NCI-H1417 treated with DMSO at 0.1 percent for 48 hours (cell line): ENCODE results near the gene C2CD2.
"Not testable (repeated sequence)": the region's sequence is repeated elsewhere in the genome, so short reads cannot be mapped to it uniquely, and the experiment has no call there.

Source experiments
- DNase-seq: peaks from one replicate; lab custom pipeline; 2025; lab: John Stamatoyannopoulos, UW

C2CD2 gene

DNA sequence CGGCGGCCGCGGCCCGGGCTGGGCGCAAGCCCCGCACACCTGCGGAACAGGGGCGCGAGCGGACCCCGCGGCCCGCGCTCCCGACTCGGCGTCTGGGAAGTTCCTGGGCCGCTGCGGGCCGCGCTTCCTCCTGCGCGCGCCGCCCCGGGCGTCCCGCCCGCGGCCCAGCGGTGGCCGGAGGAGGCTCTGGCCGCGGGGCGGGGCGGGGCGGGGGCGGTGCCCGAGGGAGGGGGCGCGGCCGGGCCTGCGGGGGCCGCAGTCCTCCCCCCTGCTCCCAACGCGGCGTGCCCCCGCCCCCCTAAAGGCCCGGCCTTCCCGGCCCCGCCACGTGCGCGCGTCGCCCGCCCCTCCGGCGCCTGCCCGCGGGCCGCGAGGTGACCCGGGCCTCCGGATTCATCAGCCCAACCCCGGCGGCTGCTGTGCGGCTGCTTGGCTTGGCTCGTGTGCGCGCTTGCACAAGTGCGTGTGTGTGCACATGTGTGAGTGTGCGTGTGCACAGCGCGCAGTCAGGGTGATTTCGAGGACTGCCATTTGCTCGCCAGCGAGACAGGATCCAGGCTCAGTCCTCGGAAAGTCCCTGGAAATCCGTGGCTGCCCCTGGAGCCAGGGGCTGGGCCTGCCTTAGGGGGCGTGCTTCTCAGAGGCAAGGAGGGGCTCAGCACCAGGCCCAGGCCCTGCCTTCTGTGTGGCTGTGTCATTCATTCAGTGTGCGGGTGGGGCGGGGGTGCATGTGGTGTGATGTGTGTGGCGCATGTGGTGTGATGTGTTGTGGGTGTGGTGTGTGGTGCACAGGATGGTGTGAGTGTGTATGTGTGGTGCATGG, at the start of gene C2CD2:
Gene C2CD2, minus strand, starts transcription at position 188 of the 823 bp plus-strand sequence. CDS start 370 bp downstream, outside the sequence.
- no peak for DNase-seq

DNA sequence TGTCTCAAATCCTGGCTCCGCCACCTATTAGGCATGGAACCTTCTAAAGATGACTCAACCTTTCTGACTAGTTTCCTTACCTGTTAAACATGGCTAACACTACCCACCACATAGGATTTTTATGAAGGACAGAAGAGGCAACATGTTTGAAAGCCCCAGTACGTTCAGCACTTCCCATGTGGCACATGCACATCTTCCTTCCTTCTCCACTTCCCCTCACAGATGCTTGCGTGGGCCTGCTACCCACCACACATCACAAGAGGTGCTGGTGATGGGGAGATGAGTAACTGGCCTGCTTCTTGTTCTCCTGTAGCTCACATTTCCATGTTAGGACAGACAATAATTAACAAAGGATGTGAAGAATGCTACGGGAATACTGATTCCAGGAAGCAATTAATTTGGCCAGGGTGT, 49.2 kb upstream of the C2CD2 start:
- no peak for DNase-seq

- DNase-seq: no peak
Measured at GRCh38 chr21:42002421-42002958, 48.7 kb upstream of the C2CD2 start.

DNA sequence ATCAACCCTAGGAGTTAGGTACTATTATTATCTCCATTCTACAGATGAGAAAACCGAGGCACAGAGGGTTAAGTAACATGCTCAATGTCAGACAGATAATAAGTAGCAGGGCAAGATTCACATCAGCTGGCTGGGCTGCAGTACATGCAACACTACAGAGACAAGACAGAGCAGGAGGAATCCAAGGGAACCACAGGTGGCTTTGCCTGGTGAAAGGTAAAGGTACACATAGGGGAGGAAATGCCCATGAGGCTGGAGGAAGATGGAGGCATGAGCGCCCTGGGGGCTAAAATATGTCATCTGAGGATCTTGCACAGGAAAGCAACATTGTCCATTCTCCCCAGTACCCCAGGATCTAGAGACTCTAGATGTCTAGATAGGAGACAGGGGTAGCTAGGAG, 48.0 kb upstream of the C2CD2 start:
- no peak for DNase-seq

GRCh38 chr21:42000908-42001307, 47.1 kb upstream of the C2CD2 start:
- DNase-seq: no peak

GRCh38 chr21:41997657-41998056, 43.8 kb upstream of the C2CD2 start:
- no peak for DNase-seq

DNA sequence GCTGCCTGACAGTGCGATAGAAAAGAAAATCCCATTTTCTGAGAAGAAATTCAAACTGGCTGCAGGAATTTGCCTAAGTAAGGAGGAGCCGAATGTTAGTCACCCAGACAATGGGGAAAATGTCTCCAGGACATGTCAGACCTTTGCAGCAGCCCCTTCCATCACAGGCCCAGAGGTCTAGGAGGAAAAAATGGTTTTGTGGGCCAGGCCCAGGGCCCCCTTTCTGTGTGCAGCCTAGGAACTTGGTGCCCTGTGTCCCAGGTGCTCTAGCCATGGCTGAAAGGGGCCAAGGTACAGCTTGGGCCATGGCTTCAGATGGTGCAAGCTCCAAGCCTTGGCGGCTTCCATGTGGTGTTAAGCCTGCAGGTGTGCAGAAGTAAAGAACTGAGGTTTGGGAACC, 41.8 kb upstream of the C2CD2 start:
- DNase-seq: no peak

GRCh38 chr21:41994613-41995012, 40.8 kb upstream of the C2CD2 start:
- not testable (repeated sequence) for DNase-seq

GRCh38 chr21:41993744-41994143, 39.9 kb upstream of the C2CD2 start:
- no peak for DNase-seq

- DNase-seq: no peak
Measured at GRCh38 chr21:41992576-41992975, 38.8 kb upstream of the C2CD2 start.

DNA sequence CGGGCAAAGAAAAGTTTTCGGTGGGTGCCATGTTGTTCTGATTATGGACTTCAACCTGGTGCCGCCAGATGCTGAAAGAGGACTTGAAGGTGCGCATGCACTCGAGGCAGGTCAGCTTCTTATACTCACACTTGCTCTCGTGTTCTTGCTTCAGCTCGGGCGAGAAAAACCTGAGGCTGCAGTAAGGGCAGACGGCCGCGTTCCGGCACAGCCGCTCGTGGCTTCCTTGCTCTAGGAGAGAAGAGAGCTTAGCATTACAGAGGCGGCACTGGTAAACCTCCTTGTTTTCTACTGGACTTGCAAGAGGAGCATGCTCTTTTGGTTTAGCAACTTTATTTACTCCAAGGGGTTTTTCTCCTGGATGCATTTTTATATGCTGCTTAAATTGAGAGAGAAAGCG, 37.8 kb upstream of the C2CD2 start:
- DNase-seq: no peak

DNA sequence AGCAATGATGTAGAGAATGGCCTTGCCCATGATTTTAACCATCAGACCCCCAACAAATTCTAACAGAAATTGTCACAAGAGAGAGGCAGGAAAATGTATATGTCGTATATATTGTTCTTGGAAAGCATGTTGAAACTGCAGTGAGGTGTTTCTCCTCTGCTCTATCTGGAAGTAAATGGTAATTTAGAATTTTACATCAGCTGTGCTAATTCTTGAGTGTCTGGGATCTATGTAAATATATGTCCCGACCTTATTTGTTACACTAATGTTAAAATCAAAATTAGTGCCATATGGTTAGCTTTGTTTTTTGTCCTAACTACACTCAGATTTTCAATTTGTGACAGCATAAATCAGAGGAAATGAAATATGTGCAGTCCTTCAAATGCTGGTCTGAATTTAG, 35.9 kb upstream of the C2CD2 start:
- DNase-seq: no peak

DNA sequence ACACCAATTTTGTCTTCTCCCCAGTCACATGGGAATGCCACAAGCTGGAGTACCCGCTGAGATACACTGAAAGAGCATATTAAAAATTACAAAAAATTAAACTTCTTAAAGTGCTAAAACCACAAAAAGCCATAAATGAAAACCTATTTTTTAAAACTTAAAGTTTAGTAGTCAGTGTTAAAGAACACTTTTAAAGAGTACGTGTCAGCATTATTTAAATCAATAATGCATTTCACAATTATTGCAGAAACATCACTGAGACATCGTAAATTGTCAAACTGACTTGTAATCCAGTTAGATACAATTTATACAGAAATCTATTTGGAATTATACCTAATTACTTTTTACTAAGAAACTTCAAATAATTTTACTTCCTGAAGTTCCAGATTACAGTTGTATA, 33.5 kb upstream of the C2CD2 start:
- DNase-seq: no peak

- no peak for DNase-seq
Measured at GRCh38 chr21:41985662-41986416, 32.0 kb upstream of the C2CD2 start.

GRCh38 chr21:41983229-41983628, 29.4 kb upstream of the C2CD2 start:
- no peak for DNase-seq

DNA sequence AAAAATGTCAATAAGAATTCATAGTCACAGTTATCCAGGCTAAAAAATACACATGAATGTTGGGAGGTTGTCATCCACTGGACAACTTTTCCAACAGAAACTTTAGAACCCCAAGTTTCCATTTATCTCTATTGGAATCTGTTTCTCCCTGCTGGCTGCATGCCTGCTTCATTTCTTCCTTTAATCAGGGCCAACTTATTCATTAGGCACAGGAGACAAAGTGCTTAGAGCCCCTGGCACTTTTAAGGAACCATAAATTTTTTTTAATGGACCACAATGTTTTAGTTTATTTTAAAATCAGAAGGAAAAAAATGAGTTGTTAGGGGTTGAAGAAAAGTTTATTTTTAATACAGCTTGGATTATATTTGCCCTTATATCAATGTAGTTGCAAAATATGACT, 26.7 kb upstream of the C2CD2 start:
- no peak for DNase-seq

DNA sequence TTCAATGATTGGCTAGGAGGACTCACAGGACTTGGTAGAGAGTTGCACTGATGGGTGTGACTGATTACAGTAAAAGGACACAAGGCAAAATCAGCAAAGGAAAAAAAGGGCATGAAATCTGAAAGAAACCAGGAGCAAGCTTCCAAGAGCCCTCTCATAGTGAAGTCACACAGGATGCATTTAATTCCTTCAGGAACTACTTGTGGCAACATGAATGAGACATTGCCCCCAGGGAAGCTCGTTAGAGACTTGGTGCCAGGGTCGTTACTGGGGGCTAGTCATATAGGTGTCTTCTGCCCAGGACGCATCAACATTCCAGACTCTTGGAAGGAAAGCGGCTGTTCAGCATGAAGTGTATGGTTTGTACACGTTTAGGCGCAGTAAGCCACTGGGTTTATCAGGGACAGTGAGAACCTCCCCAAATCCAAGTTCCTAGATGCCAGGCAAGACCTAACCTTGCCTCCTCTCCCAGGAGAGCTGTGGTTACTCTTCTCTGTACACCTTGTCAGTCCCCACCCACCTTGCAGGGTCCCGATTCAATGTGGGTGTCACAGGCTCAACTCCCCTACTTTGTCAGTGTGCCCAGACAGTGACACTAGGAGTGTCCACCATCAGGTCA, 26.0 kb upstream of the C2CD2 start:
- no peak for DNase-seq

GRCh38 chr21:41979335-41979734, 25.5 kb upstream of the C2CD2 start:
- no peak for DNase-seq

- no peak for DNase-seq
Measured at GRCh38 chr21:41977034-41977950, 23.5 kb upstream of the C2CD2 start.

DNA sequence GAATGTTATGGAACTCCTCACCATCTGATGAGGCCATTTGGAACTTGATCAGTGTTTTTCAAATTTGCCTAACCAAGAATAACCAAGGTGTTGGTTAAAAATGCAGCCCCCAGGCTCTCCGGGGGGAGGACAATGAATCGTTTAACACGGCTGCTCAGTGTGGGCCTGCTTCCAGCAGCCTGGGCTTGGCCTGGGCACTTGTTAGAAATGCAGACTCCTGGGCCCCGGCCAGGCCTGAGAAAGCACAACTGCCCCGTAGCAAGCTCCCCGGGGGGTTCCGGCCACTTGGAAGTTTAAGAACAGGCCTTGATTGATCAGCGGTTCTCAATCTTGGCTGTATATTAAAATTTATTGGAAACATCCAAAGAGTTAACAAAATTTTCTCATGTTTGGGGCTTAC, 22.8 kb upstream of the C2CD2 start:
- DNase-seq: no peak
